ENCODE results near the gene CDKN1B.

DNA sequence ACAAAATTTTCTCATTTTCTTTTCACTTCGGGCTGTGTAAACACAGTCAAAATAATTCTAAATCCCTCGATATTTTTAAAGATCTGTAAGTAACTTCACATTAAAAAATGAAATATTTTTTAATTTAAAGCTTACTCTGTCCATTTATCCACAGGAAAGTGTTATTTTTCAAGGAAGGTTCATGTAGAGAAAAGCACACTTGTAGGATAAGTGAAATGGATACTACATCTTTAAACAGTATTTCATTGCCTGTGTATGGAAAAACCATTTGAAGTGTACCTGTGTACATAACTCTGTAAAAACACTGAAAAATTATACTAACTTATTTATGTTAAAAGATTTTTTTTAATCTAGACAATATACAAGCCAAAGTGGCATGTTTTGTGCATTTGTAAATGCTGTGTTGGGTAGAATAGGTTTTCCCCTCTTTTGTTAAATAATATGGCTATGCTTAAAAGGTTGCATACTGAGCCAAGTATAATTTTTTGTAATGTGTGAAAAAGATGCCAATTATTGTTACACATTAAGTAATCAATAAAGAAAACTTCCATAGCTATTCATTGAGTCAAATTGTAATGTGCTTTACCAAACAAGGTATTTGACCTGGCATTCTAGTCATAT, 4.8 kb downstream of the CDKN1B start:
- TF ChIP-seq, protein P1, sequence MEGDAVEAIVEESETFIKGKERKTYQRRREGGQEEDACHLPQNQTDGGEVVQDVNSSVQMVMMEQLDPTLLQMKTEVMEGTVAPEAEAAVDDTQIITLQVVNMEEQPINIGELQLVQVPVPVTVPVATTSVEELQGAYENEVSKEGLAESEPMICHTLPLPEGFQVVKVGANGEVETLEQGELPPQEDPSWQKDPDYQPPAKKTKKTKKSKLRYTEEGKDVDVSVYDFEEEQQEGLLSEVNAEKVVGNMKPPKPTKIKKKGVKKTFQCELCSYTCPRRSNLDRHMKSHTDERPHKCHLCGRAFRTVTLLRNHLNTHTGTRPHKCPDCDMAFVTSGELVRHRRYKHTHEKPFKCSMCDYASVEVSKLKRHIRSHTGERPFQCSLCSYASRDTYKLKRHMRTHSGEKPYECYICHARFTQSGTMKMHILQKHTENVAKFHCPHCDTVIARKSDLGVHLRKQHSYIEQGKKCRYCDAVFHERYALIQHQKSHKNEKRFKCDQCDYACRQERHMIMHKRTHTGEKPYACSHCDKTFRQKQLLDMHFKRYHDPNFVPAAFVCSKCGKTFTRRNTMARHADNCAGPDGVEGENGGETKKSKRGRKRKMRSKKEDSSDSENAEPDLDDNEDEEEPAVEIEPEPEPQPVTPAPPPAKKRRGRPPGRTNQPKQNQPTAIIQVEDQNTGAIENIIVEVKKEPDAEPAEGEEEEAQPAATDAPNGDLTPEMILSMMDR (IDR thresholded peaks at IDR 0.05 in 4 of 5, conservative IDR thresholded peaks at IDR 0.05 in 1 of 5), result no peak
- no peak for TF ChIP-seq POLR2A (IDR thresholded peaks at IDR 0.05)
